ENCODE results near the gene HOXC11.

GRCh38 chr12:53972152-53972702 lies 699 bp upstream of the HOXC11 start:
- no peak for TF ChIP-seq POLR2A (IDR thresholded peaks at IDR 0.05; ENCODE audit: low read depth, low read length)
- no peak for TF ChIP-seq SPI1 (IDR thresholded peaks at IDR 0.05; ENCODE audit: low read depth, low read length)
